ENCODE data around the gene ABCA5.
"Not testable (repeated sequence)": the region's sequence is repeated elsewhere in the genome, so short reads cannot be mapped to it uniquely, and the experiment has no call there.

Gene ABCA5

GRCh38 chr17:69198238-69198637 is 128.7 kb downstream of the ABCA5 start:
- no peak for DNase-seq

DNA sequence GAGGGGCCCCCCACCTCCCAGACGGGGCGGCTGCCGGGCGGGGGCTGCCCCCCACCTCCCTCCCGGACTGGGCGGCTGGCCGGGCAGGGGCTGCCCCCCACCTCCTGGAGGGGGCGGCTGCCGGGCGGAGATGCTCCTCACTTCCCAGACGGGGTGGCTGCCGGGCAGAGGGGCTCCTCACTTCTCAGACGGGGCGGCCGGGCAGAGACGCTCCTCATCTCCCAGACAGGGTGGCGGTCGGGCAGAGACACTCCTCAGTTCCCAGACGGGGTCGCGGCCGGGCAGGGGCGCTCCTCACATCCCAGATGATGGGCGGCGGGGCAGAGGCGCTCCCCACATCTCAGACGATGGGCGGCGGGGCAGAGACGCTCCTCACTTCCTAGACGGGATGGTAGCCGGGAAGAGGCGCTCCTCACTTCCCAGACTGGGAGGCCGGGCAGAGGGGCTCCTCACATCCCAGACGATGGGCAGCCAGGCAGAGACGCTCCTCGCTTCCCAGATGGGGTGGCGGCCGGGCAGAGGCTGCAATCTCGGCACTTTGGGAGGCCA is 130.8 kb downstream of the ABCA5 start:
- not testable (repeated sequence) for DNase-seq

Data from stimulated activated CD4-positive, alpha-beta T cell treated with anti-CD3 and anti-CD28 coated beads, Interleukin-2, amount 100 ng/mL, for 48 hours (primary cell).